K562 (cell line): ENCODE data around the gene HIPK1. TPM values are rescaled to one million over a fixed set of nuclear protein-coding genes. Genes with fewer than 3 reads are reported as not detected.

ENCODE experiments used
- CBFA2T2 ChIP-seq: fragments of 450-650 bp; conservative IDR thresholded peaks from 2 replicates; pipeline ENCODE4 v1.6.1; 2017; ENCODE audit warnings: mild to moderate bottlenecking
- CHD1 ChIP-seq: fragments of 200-600 bp; sonication (generic); IDR thresholded peaks from one replicate; pipeline ENCODE4 v1.6.1; 2012; ENCODE audit warnings: mild to moderate bottlenecking, moderate library complexity, low read length, inconsistent platforms
- E2F3 ChIP-seq: fragments of 250-450 bp; sonication (Bioruptor Pico); IDR thresholded peaks from 2 replicates; pipeline ENCODE4 v1.4.0; 2020; ENCODE audit warnings: mild to moderate bottlenecking
- EP400 ChIP-seq: fragments of 450-650 bp; IDR thresholded peaks from 2 replicates; pipeline ENCODE4 v1.6.1; 2017; ENCODE audit warnings: antibody characterized with exemption, mild to moderate bottlenecking, moderate library complexity
- FOXP4 ChIP-seq: sonication (generic); formaldehyde crosslinking; IDR thresholded peaks from 2 replicates; pipeline ENCODE4 v1.8.0; 2022; ENCODE audit warnings: mild to moderate bottlenecking, missing genetic modification reagents, borderline replicate concordance
- GTF3C2 ChIP-seq: IDR thresholded peaks from 3 replicates; pipeline ENCODE4 v1.6.1; 2011; ENCODE audit warnings: borderline replicate concordance, mild to moderate bottlenecking, moderate library complexity; ENCODE audit not compliant: insufficient read length; ENCODE audit errors: extremely low read depth
- IRF2 ChIP-seq: sonication (generic); formaldehyde crosslinking; IDR thresholded peaks from 2 replicates; pipeline ENCODE4 v1.8.1; 2022; ENCODE audit warnings: mild to moderate bottlenecking, missing genetic modification reagents
- MEF2D ChIP-seq: conservative IDR thresholded peaks from 2 replicates; pipeline ENCODE4 v1.6.1; 2016; ENCODE audit warnings: low read depth, missing genetic modification characterization, missing compliant biosample characterization
- MTA3 ChIP-seq: fragments of 450-650 bp; formaldehyde crosslinking; IDR thresholded peaks from 2 replicates; pipeline ENCODE4 v1.6.1; 2017; ENCODE audit warnings: mild to moderate bottlenecking, borderline replicate concordance
- POLR2B ChIP-seq: fragments of 450-650 bp; IDR thresholded peaks from 2 replicates; pipeline ENCODE4 v1.6.1; 2018; ENCODE audit warnings: low read depth; ENCODE audit not compliant: partially characterized antibody
- POLR2H ChIP-seq: IDR thresholded peaks from 2 replicates; pipeline ENCODE4 v1.6.1; 2016; ENCODE audit warnings: missing genetic modification characterization, low read depth, mild to moderate bottlenecking, control low read depth, missing compliant biosample characterization, moderate library complexity
- POLR3A ChIP-seq: IDR thresholded peaks from 2 replicates; pipeline ENCODE4 v1.6.1; 2011; ENCODE audit warnings: borderline replicate concordance, mild to moderate bottlenecking, moderate library complexity; ENCODE audit not compliant: insufficient read length, insufficient read depth; ENCODE audit errors: extremely low read depth
- RHOXF2B ChIP-seq: fragments of 250-450 bp; sonication (Bioruptor Pico); conservative IDR thresholded peaks from 2 replicates; pipeline ENCODE4 v1.5.1; 2021
- SIRT6 ChIP-seq: IDR thresholded peaks from one replicate; pipeline ENCODE4 v1.6.1; 2012; ENCODE audit warnings: low read depth, mild to moderate bottlenecking, control low read depth, inconsistent platforms, low read length, moderate library complexity
- SMAD3 ChIP-seq: fragments of 450-650 bp; formaldehyde crosslinking; conservative IDR thresholded peaks from 2 replicates; pipeline ENCODE4 v1.4.0; 2020; ENCODE audit warnings: mild to moderate bottlenecking
- TAL1 ChIP-seq: fragments of 450-650 bp; IDR thresholded peaks from 2 replicates; pipeline ENCODE4 v1.6.1; 2016; ENCODE audit warnings: mild to moderate bottlenecking
- TARDBP ChIP-seq: fragments of 450-650 bp; IDR thresholded peaks from 2 replicates; pipeline ENCODE4 v1.6.1; 2016
- THRB ChIP-seq: fragments of 450-650 bp; formaldehyde crosslinking; conservative IDR thresholded peaks from 2 replicates; pipeline ENCODE4 v1.4.0; 2022; ENCODE audit warnings: mild to moderate bottlenecking, missing genetic modification characterization
- XRCC4 ChIP-seq: IDR thresholded peaks from one replicate; pipeline ENCODE4 v1.6.1; 2011; ENCODE audit not compliant: insufficient read depth, insufficient read length; ENCODE audit errors: extremely low read depth
- ZC3H11A ChIP-seq: IDR thresholded peaks from 2 replicates; pipeline ENCODE4 v1.6.1; 2012; ENCODE audit warnings: low read depth, low read length, improper control_type of control experiment
- polyA plus RNA-seq, 8 experiments: library from polyadenylated mRNA; depleted of rRNA in 4 of 8; stranded (reverse) in 5 of 8; unstranded in 3 of 8; fragments of >200 nt; fragmentation: Nextera tagmentation in 2 of 8; fragmentation: Illumina TruSeq in 1 of 8; extraction: Ambion mirVana in 2 of 8; extraction: Trizol in 1 of 8; gene quantifications; 2 replicates each; pipeline versions ENCODE4 v1.2.1 to v1.2.3, GENCODE V29; 2011 to 2014; ENCODE audit warnings: inconsistent platforms in 1 of 8, missing spikeins in 1 of 8
- total RNA-seq, 7 experiments: library from RNA; depleted of rRNA in 6 of 7; stranded (reverse); fragments of >200 nt in 6 of 7; fragmentation: Illumina TruSeq in 2 of 7; extraction: Trizol in 2 of 7; gene quantifications; 2 replicates each; pipeline versions ENCODE4 v1.2.1 to v1.2.3, GENCODE V29; 2011 to 2021; ENCODE audit warnings: low replicate concordance in 1 of 7

HIPK1 gene
- total and polyA plus RNA-seq, 9 of the 15 experiments (the other 6 are each of a cell fraction or from before 2014, with no cell fraction given) = 10.0 to 57.9 (median 29.6) TPM

- TF ChIP-seq THRB (CRISPR knock-in tag) = no peak
- no peak for TF ChIP-seq POLR2H (tag)
- TF ChIP-seq GTF3C2 = no peak
- TF ChIP-seq TAL1 = 0 out of 2 replicates have a peak, but pooled peaks have one; percentile 2
- TF ChIP-seq ZC3H11A = no peak
- TF ChIP-seq SIRT6 = no peak
- no peak for TF ChIP-seq CBFA2T2
- TF ChIP-seq EP400 = peak; percentile 33
- TF ChIP-seq MEF2D = no peak
- TF ChIP-seq XRCC4 = no peak
- TF ChIP-seq IRF2 = no peak
- no peak for TF ChIP-seq SMAD3 (CRISPR knock-in tag)
- no peak for TF ChIP-seq RHOXF2B
- peak; percentile 9; the same call in 1 of the 2 replicates for TF ChIP-seq TARDBP
- TF ChIP-seq E2F3 = no peak
- TF ChIP-seq MTA3 = no peak; the same call in 1 of the 2 replicates
- peak; percentile 92 for TF ChIP-seq CHD1
- peak; percentile 78 for TF ChIP-seq POLR2B
- no peak for TF ChIP-seq POLR3A
- TF ChIP-seq FOXP4 (CRISPR knock-in tag) = 0 out of 2 replicates have a peak, but pooled peaks have one; percentile 32
Observed at GRCh38 chr1:113905435-113905861, 23.7 kb upstream of the HIPK1 start (continued).
